ENCODE measurements around the gene IGFL1.
A peak's percentile ranks its signal among the peaks of the same experiment; 100 is the strongest.

The IGFL1 gene

DNA sequence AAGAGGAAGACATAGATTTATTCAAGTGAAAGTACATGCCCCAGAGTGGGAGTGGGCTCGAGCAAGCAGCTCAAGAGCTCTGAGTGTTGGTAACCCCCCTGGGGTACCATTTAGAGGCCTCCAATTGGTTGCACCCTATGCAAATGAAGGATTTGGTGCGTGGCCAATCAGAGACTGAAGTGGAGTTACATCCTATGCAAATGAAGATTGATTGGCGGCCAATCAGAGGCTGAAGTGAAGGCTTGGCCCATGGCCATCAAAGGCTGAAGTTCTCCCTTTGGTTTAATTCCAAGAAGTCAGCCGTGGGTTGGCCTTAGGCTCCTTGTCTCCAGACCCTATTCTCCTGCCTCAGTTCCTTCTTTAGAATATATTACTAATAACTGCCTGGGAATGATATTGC is 12.9 kb upstream of the IGFL1 start:
- TF ChIP-seq FOXP2 (optimal IDR thresholded peaks at IDR 0.05; ENCODE audit: borderline replicate concordance, extremely low read depth, extremely low read length, insufficient read depth) (no peak), POLR2AphosphoS5 (IDR thresholded peaks at IDR 0.05; ENCODE audit: low read depth, low read length) (no peak), TAF1 (IDR thresholded peaks at IDR 0.05; ENCODE audit: borderline replicate concordance, insufficient read depth, low read length) (no peak), SIN3A (IDR thresholded peaks at IDR 0.05; ENCODE audit: borderline replicate concordance, insufficient read depth, low read length) (no peak)
- TF ChIP-seq, protein P1, sequence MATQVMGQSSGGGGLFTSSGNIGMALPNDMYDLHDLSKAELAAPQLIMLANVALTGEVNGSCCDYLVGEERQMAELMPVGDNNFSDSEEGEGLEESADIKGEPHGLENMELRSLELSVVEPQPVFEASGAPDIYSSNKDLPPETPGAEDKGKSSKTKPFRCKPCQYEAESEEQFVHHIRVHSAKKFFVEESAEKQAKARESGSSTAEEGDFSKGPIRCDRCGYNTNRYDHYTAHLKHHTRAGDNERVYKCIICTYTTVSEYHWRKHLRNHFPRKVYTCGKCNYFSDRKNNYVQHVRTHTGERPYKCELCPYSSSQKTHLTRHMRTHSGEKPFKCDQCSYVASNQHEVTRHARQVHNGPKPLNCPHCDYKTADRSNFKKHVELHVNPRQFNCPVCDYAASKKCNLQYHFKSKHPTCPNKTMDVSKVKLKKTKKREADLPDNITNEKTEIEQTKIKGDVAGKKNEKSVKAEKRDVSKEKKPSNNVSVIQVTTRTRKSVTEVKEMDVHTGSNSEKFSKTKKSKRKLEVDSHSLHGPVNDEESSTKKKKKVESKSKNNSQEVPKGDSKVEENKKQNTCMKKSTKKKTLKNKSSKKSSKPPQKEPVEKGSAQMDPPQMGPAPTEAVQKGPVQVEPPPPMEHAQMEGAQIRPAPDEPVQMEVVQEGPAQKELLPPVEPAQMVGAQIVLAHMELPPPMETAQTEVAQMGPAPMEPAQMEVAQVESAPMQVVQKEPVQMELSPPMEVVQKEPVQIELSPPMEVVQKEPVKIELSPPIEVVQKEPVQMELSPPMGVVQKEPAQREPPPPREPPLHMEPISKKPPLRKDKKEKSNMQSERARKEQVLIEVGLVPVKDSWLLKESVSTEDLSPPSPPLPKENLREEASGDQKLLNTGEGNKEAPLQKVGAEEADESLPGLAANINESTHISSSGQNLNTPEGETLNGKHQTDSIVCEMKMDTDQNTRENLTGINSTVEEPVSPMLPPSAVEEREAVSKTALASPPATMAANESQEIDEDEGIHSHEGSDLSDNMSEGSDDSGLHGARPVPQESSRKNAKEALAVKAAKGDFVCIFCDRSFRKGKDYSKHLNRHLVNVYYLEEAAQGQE (IDR thresholded peaks at IDR 0.05; ENCODE audit: insufficient read depth in 1 of 2, low read depth in 2 of 2, low read length in 2 of 2) = no peak

DNA sequence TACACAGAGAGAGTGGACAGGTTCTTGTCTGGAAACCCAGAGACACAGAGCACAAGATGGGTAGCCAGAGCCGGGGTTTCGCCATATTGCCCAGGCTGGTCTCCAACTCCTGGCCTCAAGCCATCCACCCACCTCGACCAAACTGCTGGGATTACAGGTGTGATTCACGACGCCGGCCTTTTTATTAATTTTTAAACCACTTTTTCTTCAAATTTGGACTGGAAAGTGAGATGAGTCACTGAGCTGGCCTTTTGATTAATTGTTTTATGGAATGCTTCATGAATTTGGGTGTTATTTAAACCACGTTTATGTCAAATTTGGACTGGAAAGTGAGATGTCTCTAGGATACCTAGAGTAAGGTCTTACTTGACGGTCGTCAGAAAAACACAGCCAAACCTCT is 12.1 kb upstream of the IGFL1 start:
- TF ChIP-seq POLR2AphosphoS5 (IDR thresholded peaks at IDR 0.05; ENCODE audit: low read depth, low read length) = no peak
- TF ChIP-seq FOXP2 (optimal IDR thresholded peaks at IDR 0.05; ENCODE audit: borderline replicate concordance, extremely low read depth, extremely low read length, insufficient read depth) = no peak
- no peak for TF ChIP-seq TAF1 (IDR thresholded peaks at IDR 0.05; ENCODE audit: borderline replicate concordance, insufficient read depth, low read length)
- TF ChIP-seq, protein P1 (IDR thresholded peaks at IDR 0.05; ENCODE audit: insufficient read depth in 1 of 2, low read depth in 2 of 2, low read length in 2 of 2) = no peak
- no peak for TF ChIP-seq SIN3A (IDR thresholded peaks at IDR 0.05; ENCODE audit: borderline replicate concordance, insufficient read depth, low read length)

GRCh38 chr19:46218160-46218559 is 11.4 kb upstream of the IGFL1 start:
- TF ChIP-seq FOXP2 (optimal IDR thresholded peaks at IDR 0.05; ENCODE audit: borderline replicate concordance, extremely low read depth, extremely low read length, insufficient read depth) (no peak), POLR2AphosphoS5 (IDR thresholded peaks at IDR 0.05; ENCODE audit: low read depth, low read length) (no peak), SIN3A (IDR thresholded peaks at IDR 0.05; ENCODE audit: borderline replicate concordance, insufficient read depth, low read length) (no peak)
- TF ChIP-seq, protein P1 (IDR thresholded peaks at IDR 0.05; ENCODE audit: insufficient read depth in 1 of 2, low read depth in 2 of 2, low read length in 2 of 2) = peak; percentile 97 to 98

DNA sequence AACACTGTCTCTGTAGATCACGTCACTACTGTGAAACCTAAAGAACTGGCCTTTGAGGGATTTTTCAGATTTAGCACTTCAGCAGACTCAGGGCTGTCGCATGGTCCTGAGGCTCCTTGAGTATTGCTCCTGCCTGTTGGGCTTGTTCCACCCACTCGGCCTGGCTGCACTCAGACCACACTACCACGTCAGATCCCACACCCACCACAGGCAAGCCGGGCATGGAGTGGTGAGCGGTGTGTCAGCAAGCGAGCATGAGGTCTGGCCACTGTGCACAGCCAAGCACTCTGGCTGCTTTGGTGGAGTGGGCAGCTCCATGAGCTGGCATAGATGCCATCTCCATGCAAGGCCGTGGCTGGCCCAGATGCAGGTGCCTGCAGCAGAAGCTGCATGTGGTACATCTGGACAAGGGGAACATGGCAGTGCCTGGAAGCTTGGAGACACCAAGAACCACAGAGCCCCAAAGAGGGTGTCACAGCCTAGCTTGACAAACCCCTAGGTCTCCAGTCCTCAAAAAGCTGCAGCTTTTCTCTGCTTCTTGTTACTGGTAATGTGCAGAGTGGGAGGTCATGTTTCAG is 9.4 kb upstream of the IGFL1 start:
- TF ChIP-seq POLR2AphosphoS5 (IDR thresholded peaks at IDR 0.05; ENCODE audit: low read depth, low read length) = no peak
- TF ChIP-seq TAF1 (IDR thresholded peaks at IDR 0.05; ENCODE audit: borderline replicate concordance, insufficient read depth, low read length) = no peak
- TF ChIP-seq FOXP2 (optimal IDR thresholded peaks at IDR 0.05; ENCODE audit: borderline replicate concordance, extremely low read depth, extremely low read length, insufficient read depth) = no peak
- TF ChIP-seq SIN3A (IDR thresholded peaks at IDR 0.05; ENCODE audit: borderline replicate concordance, insufficient read depth, low read length) = no peak
- TF ChIP-seq, protein P1 (IDR thresholded peaks at IDR 0.05; ENCODE audit: insufficient read depth in 1 of 2, low read depth in 2 of 2, low read length in 2 of 2) = no peak

- TF ChIP-seq TAF1 (IDR thresholded peaks at IDR 0.05; ENCODE audit: borderline replicate concordance, insufficient read depth, low read length) (no peak), FOXP2 (optimal IDR thresholded peaks at IDR 0.05; ENCODE audit: borderline replicate concordance, extremely low read depth, extremely low read length, insufficient read depth) (no peak), POLR2AphosphoS5 (IDR thresholded peaks at IDR 0.05; ENCODE audit: low read depth, low read length) (no peak), SIN3A (IDR thresholded peaks at IDR 0.05; ENCODE audit: borderline replicate concordance, insufficient read depth, low read length) (no peak)
- TF ChIP-seq, protein P1 (IDR thresholded peaks at IDR 0.05; ENCODE audit: insufficient read depth in 1 of 2, low read depth in 2 of 2, low read length in 2 of 2) = no peak
Observed at GRCh38 chr19:46221152-46221551, 8.4 kb upstream of the IGFL1 start.

Data from PFSK-1 (cell line).